ENCODE results near the gene ARHGEF10L.

ARHGEF10L gene

DNA sequence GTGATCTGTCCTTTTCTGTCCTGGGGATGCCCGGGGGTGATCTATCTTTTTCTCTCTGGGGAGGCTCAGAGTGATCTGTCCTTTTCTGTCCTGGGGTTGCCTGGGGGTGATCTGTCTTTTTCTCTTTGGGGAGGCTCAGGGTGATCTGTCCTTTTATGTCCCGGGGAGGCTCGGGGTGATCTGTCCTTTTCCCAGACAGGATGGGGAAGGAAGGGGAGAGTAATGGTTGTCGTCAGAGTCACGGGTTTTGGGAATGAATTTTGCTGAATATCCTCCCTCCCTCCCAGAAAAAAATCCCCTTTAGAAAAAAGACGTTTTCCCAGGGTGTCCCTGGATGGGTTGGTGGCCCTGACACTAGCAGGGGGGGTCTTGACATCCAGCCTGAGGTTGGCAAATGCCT lies 91.5 kb downstream of the ARHGEF10L start:
- H3K4me3 ChIP-seq (ENCODE audit: low read length in 2 of 2): no peak overlapping the region
- H3K9ac ChIP-seq (ENCODE audit: low read depth in 1 of 2, low read length in 2 of 2): no peak overlapping the region
- no peak overlapping the region for H3K27ac ChIP-seq (ENCODE audit: low read depth in 2 of 2, low read length in 2 of 2)
- peaks cover 83 to 90% of the 10 kb centered on the region in 2 donors for H3K36me3 ChIP-seq (ENCODE audit: control insufficient read depth in 2 of 2, insufficient read depth in 2 of 2, low read length in 2 of 2)
- H3K4me1 ChIP-seq (ENCODE audit: control insufficient read depth in 2 of 2, insufficient read depth in 2 of 2, low read length in 2 of 2): no peaks in the 10 kb centered on the region
- no peaks in the 10 kb centered on the region for H3K9me3 ChIP-seq (ENCODE audit: control insufficient read depth in 2 of 2, low read length in 2 of 2)
- no peaks in the 10 kb centered on the region for H3K27me3 ChIP-seq (ENCODE audit: control insufficient read depth in 2 of 2, insufficient read depth in 2 of 2, low read length in 2 of 2)

GRCh38 chr1:17631410-17631809 lies 91.9 kb downstream of the ARHGEF10L start:
- Histone ChIP-seq H3K4me3 (ENCODE audit: low read length in 2 of 2) (no peak overlapping the region), H3K4me1 (ENCODE audit: control insufficient read depth in 2 of 2, insufficient read depth in 2 of 2, low read length in 2 of 2) (no peaks in the 10 kb centered on the region), H3K36me3 (ENCODE audit: control insufficient read depth in 2 of 2, insufficient read depth in 2 of 2, low read length in 2 of 2) (peaks cover 83 to 88% of the 10 kb centered on the region in 2 donors), H3K9me3 (ENCODE audit: control insufficient read depth in 2 of 2, low read length in 2 of 2) (no peaks in the 10 kb centered on the region), H3K27ac (ENCODE audit: low read depth in 2 of 2, low read length in 2 of 2) (no peak overlapping the region), H3K9ac (ENCODE audit: low read depth in 1 of 2, low read length in 2 of 2) (no peak overlapping the region), H3K27me3 (ENCODE audit: control insufficient read depth in 2 of 2, insufficient read depth in 2 of 2, low read length in 2 of 2) (no peaks in the 10 kb centered on the region)

DNA sequence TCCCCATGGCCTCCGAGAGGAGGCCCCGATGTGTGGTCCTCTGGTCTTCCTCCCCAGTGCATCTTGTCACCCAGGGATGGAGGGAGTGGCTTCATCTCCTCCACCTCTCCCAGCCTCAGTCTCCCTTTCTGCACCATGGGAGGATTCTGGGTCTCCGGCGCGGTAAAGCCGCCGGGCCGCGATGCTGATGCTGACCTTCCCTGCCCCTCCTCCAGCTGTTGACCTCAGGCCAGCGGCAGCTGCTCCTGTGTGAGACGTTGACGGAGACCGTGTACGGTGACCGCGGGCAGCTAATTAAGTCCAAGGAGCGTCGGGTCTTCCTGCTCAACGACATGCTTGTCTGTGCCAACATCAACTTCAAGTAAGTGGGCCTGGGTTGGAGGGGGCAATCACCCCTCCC lies 92.6 kb downstream of the ARHGEF10L start:
- no peaks in the 10 kb centered on the region for H3K4me1 ChIP-seq (ENCODE audit: control insufficient read depth in 2 of 2, insufficient read depth in 2 of 2, low read length in 2 of 2)
- H3K9me3 ChIP-seq (ENCODE audit: control insufficient read depth in 2 of 2, low read length in 2 of 2): no peaks in the 10 kb centered on the region
- H3K27ac ChIP-seq (ENCODE audit: low read depth in 2 of 2, low read length in 2 of 2): no peak overlapping the region
- no peaks in the 10 kb centered on the region for H3K27me3 ChIP-seq (ENCODE audit: control insufficient read depth in 2 of 2, insufficient read depth in 2 of 2, low read length in 2 of 2)
- H3K9ac ChIP-seq (ENCODE audit: low read depth in 1 of 2, low read length in 2 of 2): no peak overlapping the region
- H3K4me3 ChIP-seq (ENCODE audit: low read length in 2 of 2): no peak overlapping the region
- peaks cover 82 to 86% of the 10 kb centered on the region in 2 donors for H3K36me3 ChIP-seq (ENCODE audit: control insufficient read depth in 2 of 2, insufficient read depth in 2 of 2, low read length in 2 of 2)

GRCh38 chr1:17632541-17633184 lies 93.2 kb downstream of the ARHGEF10L start:
- H3K4me1 ChIP-seq (ENCODE audit: control insufficient read depth in 2 of 2, insufficient read depth in 2 of 2, low read length in 2 of 2): no peaks in the 10 kb centered on the region
- peaks cover 79 to 83% of the 10 kb centered on the region in 2 donors for H3K36me3 ChIP-seq (ENCODE audit: control insufficient read depth in 2 of 2, insufficient read depth in 2 of 2, low read length in 2 of 2)
- H3K27ac ChIP-seq (ENCODE audit: low read depth in 2 of 2, low read length in 2 of 2): no peak overlapping the region

DNA sequence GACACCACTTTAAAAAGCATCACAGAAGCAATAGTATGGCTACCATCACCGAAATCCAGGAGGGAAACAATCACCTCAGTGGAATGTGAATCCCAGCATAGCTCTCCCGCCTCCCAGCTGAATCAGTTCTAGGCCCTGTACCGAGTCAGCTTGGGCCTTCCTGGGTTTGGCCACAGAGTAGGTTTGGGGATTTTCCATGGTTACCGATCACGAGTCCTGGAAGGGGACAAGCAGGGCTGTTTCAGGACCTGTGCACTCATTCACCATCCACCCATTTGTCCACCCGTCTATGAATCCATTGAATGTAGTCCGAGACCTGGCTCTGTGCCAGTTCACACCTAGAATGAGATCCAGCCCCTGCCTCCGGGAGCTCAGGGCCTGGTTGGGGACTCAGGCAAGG lies 94.2 kb downstream of the ARHGEF10L start:
- no peak overlapping the region for H3K27ac ChIP-seq (ENCODE audit: low read depth in 2 of 2, low read length in 2 of 2)

More at GRCh38 chr1:17632541-17633184, 93.2 kb downstream of the ARHGEF10L start:
- Histone ChIP-seq H3K9me3 (ENCODE audit: control insufficient read depth in 2 of 2, low read length in 2 of 2) (no peaks in the 10 kb centered on the region), H3K9ac (ENCODE audit: low read depth in 1 of 2, low read length in 2 of 2) (no peak overlapping the region), H3K4me3 (ENCODE audit: low read length in 2 of 2) (no peak overlapping the region), H3K27me3 (ENCODE audit: control insufficient read depth in 2 of 2, insufficient read depth in 2 of 2, low read length in 2 of 2) (no peaks in the 10 kb centered on the region)

GRCh38 chr1:17635276-17635675 lies 95.8 kb downstream of the ARHGEF10L start:
- Histone ChIP-seq H3K9ac (ENCODE audit: low read depth in 1 of 2, low read length in 2 of 2) (no peak overlapping the region), H3K4me1 (ENCODE audit: control insufficient read depth in 2 of 2, insufficient read depth in 2 of 2, low read length in 2 of 2) (no peaks in the 10 kb centered on the region), H3K4me3 (ENCODE audit: low read length in 2 of 2) (no peak overlapping the region), H3K9me3 (ENCODE audit: control insufficient read depth in 2 of 2, low read length in 2 of 2) (no peaks in the 10 kb centered on the region), H3K27ac (ENCODE audit: low read depth in 2 of 2, low read length in 2 of 2) (no peak overlapping the region), H3K27me3 (ENCODE audit: control insufficient read depth in 2 of 2, insufficient read depth in 2 of 2, low read length in 2 of 2) (no peaks in the 10 kb centered on the region), H3K36me3 (ENCODE audit: control insufficient read depth in 2 of 2, insufficient read depth in 2 of 2, low read length in 2 of 2) (peaks cover 87 to 88% of the 10 kb centered on the region in 2 donors)

More for the DNA sequence above, 94.2 kb downstream of the ARHGEF10L start:
- Histone ChIP-seq H3K36me3 (ENCODE audit: control insufficient read depth in 2 of 2, insufficient read depth in 2 of 2, low read length in 2 of 2) (peaks cover 83 to 86% of the 10 kb centered on the region in 2 donors), H3K9me3 (ENCODE audit: control insufficient read depth in 2 of 2, low read length in 2 of 2) (no peaks in the 10 kb centered on the region), H3K4me3 (ENCODE audit: low read length in 2 of 2) (no peak overlapping the region), H3K4me1 (ENCODE audit: control insufficient read depth in 2 of 2, insufficient read depth in 2 of 2, low read length in 2 of 2) (no peaks in the 10 kb centered on the region), H3K27me3 (ENCODE audit: control insufficient read depth in 2 of 2, insufficient read depth in 2 of 2, low read length in 2 of 2) (no peaks in the 10 kb centered on the region), H3K9ac (ENCODE audit: low read depth in 1 of 2, low read length in 2 of 2) (no peak overlapping the region)

DNA sequence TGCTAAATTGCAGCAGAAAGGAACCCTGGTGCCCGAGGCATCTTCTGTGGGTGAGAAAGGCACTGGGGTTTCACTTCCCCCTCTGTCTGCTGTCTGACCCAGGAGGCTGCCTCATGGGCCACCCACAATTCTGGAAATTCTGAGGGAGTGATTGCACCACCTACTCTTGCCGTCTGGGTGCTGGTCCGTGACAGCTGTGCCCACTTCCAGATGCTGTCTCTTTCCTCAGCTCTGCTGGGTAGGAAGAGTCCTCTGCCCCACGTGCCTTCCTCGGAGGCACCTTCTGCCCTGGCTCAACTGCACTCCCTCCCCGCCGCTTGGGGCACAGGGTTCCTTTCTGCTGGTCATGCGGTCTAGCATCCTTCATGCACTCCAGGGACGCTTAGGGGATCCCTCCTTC lies 96.3 kb downstream of the ARHGEF10L start:
- Histone ChIP-seq H3K36me3 (ENCODE audit: control insufficient read depth in 2 of 2, insufficient read depth in 2 of 2, low read length in 2 of 2) (peaks cover 85 to 87% of the 10 kb centered on the region in 2 donors), H3K4me3 (ENCODE audit: low read length in 2 of 2) (no peak overlapping the region), H3K9me3 (ENCODE audit: control insufficient read depth in 2 of 2, low read length in 2 of 2) (no peaks in the 10 kb centered on the region), H3K4me1 (ENCODE audit: control insufficient read depth in 2 of 2, insufficient read depth in 2 of 2, low read length in 2 of 2) (no peaks in the 10 kb centered on the region), H3K27ac (ENCODE audit: low read depth in 2 of 2, low read length in 2 of 2) (no peak overlapping the region), H3K9ac (ENCODE audit: low read depth in 1 of 2, low read length in 2 of 2) (no peak overlapping the region), H3K27me3 (ENCODE audit: control insufficient read depth in 2 of 2, insufficient read depth in 2 of 2, low read length in 2 of 2) (no peaks in the 10 kb centered on the region)

DNA sequence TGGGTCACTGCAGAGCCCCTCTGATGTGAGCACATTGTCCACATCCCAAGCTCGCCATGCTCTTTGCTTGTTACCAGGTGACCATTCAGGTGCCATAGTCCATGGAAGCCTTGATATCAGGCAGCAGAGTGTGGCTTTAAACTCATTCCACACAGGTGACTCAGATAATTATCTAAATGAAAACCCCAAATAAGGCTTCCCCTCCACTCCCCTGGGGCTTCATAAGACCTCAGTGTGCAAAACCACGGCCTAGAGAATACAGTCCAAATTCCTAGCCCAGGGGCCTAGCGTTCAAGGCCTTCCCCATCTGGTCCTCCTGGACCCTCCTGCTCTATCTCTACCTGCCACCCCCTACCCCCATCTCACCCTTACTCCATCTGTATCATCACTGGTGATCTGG lies 97.1 kb downstream of the ARHGEF10L start:
- Histone ChIP-seq H3K4me1 (ENCODE audit: control insufficient read depth in 2 of 2, insufficient read depth in 2 of 2, low read length in 2 of 2) (no peaks in the 10 kb centered on the region), H3K9me3 (ENCODE audit: control insufficient read depth in 2 of 2, low read length in 2 of 2) (no peaks in the 10 kb centered on the region), H3K27me3 (ENCODE audit: control insufficient read depth in 2 of 2, insufficient read depth in 2 of 2, low read length in 2 of 2) (no peaks in the 10 kb centered on the region), H3K9ac (ENCODE audit: low read depth in 1 of 2, low read length in 2 of 2) (no peak overlapping the region), H3K27ac (ENCODE audit: low read depth in 2 of 2, low read length in 2 of 2) (no peak overlapping the region), H3K36me3 (ENCODE audit: control insufficient read depth in 2 of 2, insufficient read depth in 2 of 2, low read length in 2 of 2) (peaks cover 79 to 84% of the 10 kb centered on the region in 2 donors), H3K4me3 (ENCODE audit: low read length in 2 of 2) (no peak overlapping the region)

- Histone ChIP-seq H3K27me3 (ENCODE audit: control insufficient read depth in 2 of 2, insufficient read depth in 2 of 2, low read length in 2 of 2) (no peaks in the 10 kb centered on the region), H3K4me1 (ENCODE audit: control insufficient read depth in 2 of 2, insufficient read depth in 2 of 2, low read length in 2 of 2) (no peaks in the 10 kb centered on the region), H3K27ac (ENCODE audit: low read depth in 2 of 2, low read length in 2 of 2) (no peak overlapping the region), H3K9ac (ENCODE audit: low read depth in 1 of 2, low read length in 2 of 2) (no peak overlapping the region), H3K36me3 (ENCODE audit: control insufficient read depth in 2 of 2, insufficient read depth in 2 of 2, low read length in 2 of 2) (peaks cover 76 to 79% of the 10 kb centered on the region in 2 donors), H3K4me3 (ENCODE audit: low read length in 2 of 2) (no peak overlapping the region), H3K9me3 (ENCODE audit: control insufficient read depth in 2 of 2, low read length in 2 of 2) (no peaks in the 10 kb centered on the region)
These were observed 97.6 kb downstream of the ARHGEF10L start for GRCh38 chr1:17637055-17637454.

- Histone ChIP-seq H3K4me1 (ENCODE audit: control insufficient read depth in 2 of 2, insufficient read depth in 2 of 2, low read length in 2 of 2) (no peaks in the 10 kb centered on the region), H3K27me3 (ENCODE audit: control insufficient read depth in 2 of 2, insufficient read depth in 2 of 2, low read length in 2 of 2) (no peaks in the 10 kb centered on the region), H3K27ac (ENCODE audit: low read depth in 2 of 2, low read length in 2 of 2) (no peak overlapping the region), H3K9me3 (ENCODE audit: control insufficient read depth in 2 of 2, low read length in 2 of 2) (no peaks in the 10 kb centered on the region), H3K9ac (ENCODE audit: low read depth in 1 of 2, low read length in 2 of 2) (no peak overlapping the region), H3K36me3 (ENCODE audit: control insufficient read depth in 2 of 2, insufficient read depth in 2 of 2, low read length in 2 of 2) (peaks cover 68 to 80% of the 10 kb centered on the region in 2 donors), H3K4me3 (ENCODE audit: low read length in 2 of 2) (no peak overlapping the region)
These were observed 100.3 kb downstream of the ARHGEF10L start for GRCh38 chr1:17639703-17640340.

All from mucosa of rectum (tissue), 2 donors.